Lower lobe of right lung (tissue), 2 donors: ENCODE results near the gene EXOC7. TPM values are rescaled to one million over a fixed set of nuclear protein-coding genes. Genes with fewer than 3 reads are reported as not detected.

ENCODE experiments used
- ATAC-seq, 2 donors: fragments of 200-7000 bp; cut with Tn5 transposase; one replicate each; pipeline ENCODE4 v1.9.1; 2020 to 2022; ENCODE audit warnings: mild to moderate bottlenecking in 2 of 2, moderate library complexity in 2 of 2
- DNase-seq: peaks from one replicate; pipeline ENCODE4 v3.0.0-alpha.2; 2020
- H3K27ac ChIP-seq: fragments of 200-600 bp; one replicate; pipeline ENCODE4 v1.8.0; 2022
- H3K27me3 ChIP-seq: fragments of 200-600 bp; one replicate; pipeline ENCODE4 v1.8.0; 2022; ENCODE audit warnings: low read depth
- H3K36me3 ChIP-seq: fragments of 200-600 bp; one replicate; pipeline ENCODE4 v1.8.0; 2022; ENCODE audit warnings: mild to moderate bottlenecking
- H3K4me1 ChIP-seq: fragments of 200-600 bp; one replicate; pipeline ENCODE4 v1.8.0; 2022
- H3K4me3 ChIP-seq: fragments of 200-600 bp; one replicate; pipeline ENCODE4 v1.8.0; 2022; ENCODE audit warnings: mild to moderate bottlenecking
- H3K9me3 ChIP-seq: fragments of 200-600 bp; one replicate; pipeline ENCODE4 v1.8.0; 2022
- CTCF ChIP-seq: fragments of 200-600 bp; IDR thresholded peaks from one replicate; pipeline ENCODE4 v1.8.0; 2022; ENCODE audit warnings: antibody characterized with exemption, mild to moderate bottlenecking
- intact Hi-C: fragments of 100-400 bp; cut with DNase I; formaldehyde crosslinking; loops from one replicate; pipeline ENCODE4 v1.11.0; 2022
- long read RNA-seq: library from polyadenylated mRNA; unstranded; transcript quantifications from one replicate; pipeline ENCODE4 v2.0.0, GENCODE V29; 2021
- total RNA-seq: library from RNA; stranded (reverse); fragmentation: NEBNext Ultra II Directional; extraction: Animal tissue kit (Norgen Biotek cat#: 25700); gene quantifications from one replicate; pipeline ENCODE4 v1.2.1, GENCODE V29; 2021
- donor health status: DM: no; HTN: yes; CAD: no; lungs with severe emphysema.

The EXOC7 gene
- 118 TPM for total RNA-seq
- long read RNA-seq, full-length matches to known transcripts = 113 of 377 reads
- long read RNA-seq, partial matches to known transcripts = 15 of 377 reads
- long read RNA-seq, other reads (novel, unspliced or antisense) = 249 of 377 reads

- Histone ChIP-seq H3K27me3 (no peaks in the 10 kb centered on the region), H3K4me3 (peak within 1 kb of the TSS; percentile 97), H3K4me1 (peaks cover 18% of the 10 kb centered on the region), H3K27ac (peak within 1 kb of the TSS; percentile 83), H3K9me3 (no peaks in the 10 kb centered on the region), H3K36me3 (peaks cover 34% of the 10 kb centered on the region)
- DNase-seq (peak; percentile 93), ATAC-seq (peak; percentile 97 to 99)
- intact Hi-C loops = no loop called here
- TF ChIP-seq CTCF = no peak
Measured at GRCh38 chr17:76103274-76104139, at the start of gene EXOC7. TSS of gene EXOC7 (minus strand) at chr17:76103787. CDS start at chr17:76103692, 95 bp downstream.

- Histone ChIP-seq H3K4me1 (no peaks in the 10 kb centered on the region), H3K36me3 (no peaks in the 10 kb centered on the region), H3K27ac (no peak overlapping the region), H3K9me3 (no peaks in the 10 kb centered on the region), H3K27me3 (no peaks in the 10 kb centered on the region), H3K4me3 (no peak overlapping the region)
- no peak for DNase-seq
- intact Hi-C loops = no loop called here
- no peak for TF ChIP-seq CTCF
- no peak for ATAC-seq
Measured at GRCh38 chr17:76153202-76153601, 49.6 kb upstream of the EXOC7 start.

- ATAC-seq (no peak), DNase-seq (no peak)
- no peak for TF ChIP-seq CTCF
- intact Hi-C loops = no loop called here
- H3K36me3 ChIP-seq = no peaks in the 10 kb centered on the region
- H3K27ac ChIP-seq = no peak overlapping the region
- no peaks in the 10 kb centered on the region for H3K27me3 ChIP-seq
- H3K4me3 ChIP-seq = no peak overlapping the region
- H3K4me1 ChIP-seq = peaks cover 6% of the 10 kb centered on the region
- no peaks in the 10 kb centered on the region for H3K9me3 ChIP-seq
Measured at GRCh38 chr17:76152591-76152990, 49.0 kb upstream of the EXOC7 start.

- H3K27ac ChIP-seq = no peak overlapping the region
- no peak for TF ChIP-seq CTCF
- no peak for ATAC-seq
Measured at GRCh38 chr17:76151896-76152454, 48.4 kb upstream of the EXOC7 start.

GRCh38 chr17:76150712-76151622 is 47.4 kb upstream of the EXOC7 start:
- DNase-seq (no peak), ATAC-seq (no peak)
- H3K36me3 ChIP-seq = no peaks in the 10 kb centered on the region
- intact Hi-C loops = no loop called here
- H3K27me3 ChIP-seq = no peaks in the 10 kb centered on the region
- H3K27ac ChIP-seq = no peak overlapping the region
- H3K9me3 ChIP-seq = no peaks in the 10 kb centered on the region
- peaks cover 17% of the 10 kb centered on the region for H3K4me1 ChIP-seq
- H3K4me3 ChIP-seq = no peak overlapping the region
- TF ChIP-seq CTCF = no peak

More at GRCh38 chr17:76151896-76152454, 48.4 kb upstream of the EXOC7 start:
- intact Hi-C loops = no loop called here
- DNase-seq = no peak
- peaks cover 11% of the 10 kb centered on the region for H3K4me1 ChIP-seq
- no peaks in the 10 kb centered on the region for H3K9me3 ChIP-seq
- no peaks in the 10 kb centered on the region for H3K36me3 ChIP-seq
- H3K4me3 ChIP-seq = no peak overlapping the region
- H3K27me3 ChIP-seq = no peaks in the 10 kb centered on the region
